Naive thymus-derived CD8-positive, alpha-beta T cell (primary cell): Measurements from ENCODE around the gene VSIG8. TPM values are rescaled to one million over a fixed set of nuclear protein-coding genes. Genes with fewer than 3 reads are reported as not detected.
A peak's percentile ranks its signal among the peaks of the same experiment; 100 is the strongest.

Experiments
- ATAC-seq, 2 donors: fragments of 150-1000 bp; cut with Tn5 transposase in 1 of 2; sonication (Bioruptor Pico), chemical (Tn5 transposase) in 1 of 2; 1 replicate in 1 of 2; 2 replicates in 1 of 2; pipeline ENCODE4 v1.10.0; 2021; ENCODE audit warnings: mild to moderate bottlenecking in 2 of 2, moderate library complexity in 2 of 2
- POLR2A ChIA-PET: fragments of 350-600 bp; sonication (Branson Sonifier 250); formaldehyde crosslinking; loops from one replicate; lab custom pipeline; 2021; ENCODE audit warnings: antibody characterized with exemption; lab: Charles Lee
- DNase-seq, 10 donors: peaks; one replicate each; pipeline versions ENCODE4 v3.0.0 to v3.0.0-alpha.2; 2020 to 2022
- H3K27ac Mint-ChIP-seq, 10 donors: one replicate each; pipeline ENCODE4 v1.8.0; 2020 to 2022; ENCODE audit warnings: mild to moderate bottlenecking in 10 of 10, mixed read lengths in 10 of 10, moderate library complexity in 4 of 10, inconsistent platforms in 1 of 10
- H3K27me3 Mint-ChIP-seq, 5 donors: one replicate each; pipeline ENCODE4 v1.8.0; 2021 to 2022; ENCODE audit warnings: mixed read lengths in 5 of 5
- H3K36me3 Mint-ChIP-seq, 3 donors: one replicate each; pipeline ENCODE4 v1.8.0; 2020 to 2022; ENCODE audit warnings: mixed read lengths in 3 of 3, mild to moderate bottlenecking in 2 of 3, inconsistent platforms in 1 of 3
- H3K4me1 Mint-ChIP-seq, 4 donors: one replicate each; pipeline ENCODE4 v1.8.0; 2021 to 2022; ENCODE audit warnings: mixed read lengths in 4 of 4
- H3K4me3 Mint-ChIP-seq, 10 donors: one replicate each; pipeline ENCODE4 v1.8.0; 2020 to 2022; ENCODE audit warnings: mild to moderate bottlenecking in 10 of 10, mixed read lengths in 10 of 10, moderate library complexity in 6 of 10, inconsistent platforms in 1 of 10
- H3K9me3 Mint-ChIP-seq, 9 donors: one replicate each; pipeline ENCODE4 v1.8.0; 2020 to 2022; ENCODE audit warnings: mixed read lengths in 9 of 9, mild to moderate bottlenecking in 3 of 9, inconsistent platforms in 1 of 9, moderate library complexity in 1 of 9
- polyA plus RNA-seq, 3 donors: library from polyadenylated mRNA; unstranded; fragments of 300-500 nt; fragmentation: Illumina TruSeq; gene quantifications; one replicate each; pipeline ENCODE4 v1.2.3, GENCODE V29; 2021
- total RNA-seq, 8 experiments: library from RNA in 2 of 8; stranded (reverse) in 2 of 8; gene quantifications; one replicate each; pipeline ENCODE4 v1.2.3 and lab custom pipeline; 2021 to 2026

Gene VSIG8
- total and polyA plus RNA-seq, 5 experiments from 2014 or later, result not detected

DNA sequence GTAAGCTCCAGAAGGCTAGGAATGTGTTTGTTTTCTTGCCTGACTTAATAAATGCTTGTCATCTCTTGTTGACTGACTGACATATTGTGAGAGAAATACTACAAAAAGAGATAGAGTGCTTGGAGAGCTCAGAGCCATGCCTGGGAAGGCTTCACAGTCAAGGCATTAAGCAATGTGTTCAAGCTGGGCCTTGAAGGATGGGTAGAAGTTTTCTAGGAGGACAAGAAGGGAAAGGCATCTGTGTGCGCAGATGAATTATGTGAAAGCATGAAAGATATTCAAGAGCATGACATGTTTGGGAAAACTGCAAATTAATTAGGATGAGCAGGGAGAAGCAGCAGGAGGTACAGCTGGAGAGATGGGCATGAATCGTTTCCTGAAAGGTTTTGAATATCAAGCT lies 30.1 kb downstream of the VSIG8 start:
- Mint-ChIP-seq H3K36me3 (peaks cover 15 to 29% (median 15%) of the 10 kb centered on the region in 3 donors), H3K9me3 (peaks cover 0 to 23% (median 9%) of the 10 kb centered on the region in 9 donors), H3K27me3 (no peaks in the 10 kb centered on the region), H3K4me3 (no peak overlapping the region), H3K4me1 (peaks cover 11 to 31% (median 27%) of the 10 kb centered on the region in 4 donors), H3K27ac (peak overlapping the region in 1 of 10 donors; percentile 49)
- ATAC-seq (no peak), DNase-seq (no peak)
- POLR2A ChIA-PET, result no interaction called here

DNA sequence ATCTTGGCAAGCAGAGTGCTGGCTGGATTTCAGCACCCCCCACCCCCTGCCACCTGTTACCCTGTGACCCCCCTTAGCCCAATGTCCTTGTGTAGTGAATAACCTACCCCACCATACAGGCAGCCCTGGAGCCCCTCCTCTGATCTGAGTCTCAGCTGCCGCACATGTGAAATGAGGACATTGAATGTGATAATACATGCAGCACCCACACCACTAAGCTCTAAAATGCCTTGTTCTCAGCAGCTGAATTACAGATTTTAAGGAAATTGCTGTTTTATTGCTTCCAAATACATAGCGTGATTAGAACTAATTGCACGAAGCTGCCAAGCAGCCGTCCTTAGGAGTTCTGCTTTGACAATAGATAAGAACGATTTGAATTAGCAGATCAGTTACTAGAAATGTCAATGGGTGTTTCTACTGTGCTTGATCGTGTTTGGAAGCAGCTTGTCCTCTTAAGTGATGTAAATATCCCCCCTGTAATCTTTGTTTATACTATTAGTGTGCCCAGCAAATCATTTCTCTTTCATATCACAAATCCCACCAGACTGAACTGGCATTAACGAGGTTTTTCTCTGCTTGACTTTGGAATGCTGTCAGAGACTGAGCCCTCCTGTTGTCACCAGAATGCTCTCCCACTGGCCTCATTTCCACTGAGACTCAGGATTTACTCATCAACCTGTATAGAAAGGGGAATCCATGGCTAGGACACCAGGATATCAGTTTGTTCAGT lies 30.9 kb downstream of the VSIG8 start:
- POLR2A ChIA-PET, result no interaction called here
- DNase-seq, result no peak
- no peak for ATAC-seq
- Mint-ChIP-seq H3K27me3 (no peaks in the 10 kb centered on the region), H3K9me3 (peaks cover 0 to 30% (median 9%) of the 10 kb centered on the region in 9 donors), H3K4me1 (peaks cover 18 to 38% (median 34%) of the 10 kb centered on the region in 4 donors), H3K4me3 (no peak overlapping the region), H3K36me3 (peaks cover 8 to 24% (median 15%) of the 10 kb centered on the region in 3 donors), H3K27ac (peak overlapping the region in 1 of 10 donors; percentile 12)

DNA sequence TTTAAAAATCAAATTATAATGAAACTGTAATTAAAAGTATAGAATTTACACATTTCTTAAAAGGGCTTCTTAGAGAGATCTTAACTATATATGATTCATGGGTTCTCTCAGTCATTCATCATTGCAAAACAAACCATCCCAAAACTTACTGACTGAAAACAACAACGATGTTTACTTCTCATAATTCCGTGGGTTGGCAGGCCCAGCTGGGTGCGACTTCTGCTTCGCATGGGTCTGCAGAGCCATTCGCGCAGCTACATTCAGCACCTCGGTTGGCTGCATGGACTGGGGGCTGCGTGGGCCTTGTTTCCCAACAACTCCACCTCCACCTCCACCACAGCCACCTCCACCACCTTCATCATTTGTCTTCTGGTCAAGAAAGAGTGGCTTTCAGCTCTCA lies 31.7 kb downstream of the VSIG8 start:
- ATAC-seq, result no peak
- no peak overlapping the region for H3K4me3 Mint-ChIP-seq
- peaks cover 4 to 17% (median 15%) of the 10 kb centered on the region in 3 donors for H3K36me3 Mint-ChIP-seq

DNA sequence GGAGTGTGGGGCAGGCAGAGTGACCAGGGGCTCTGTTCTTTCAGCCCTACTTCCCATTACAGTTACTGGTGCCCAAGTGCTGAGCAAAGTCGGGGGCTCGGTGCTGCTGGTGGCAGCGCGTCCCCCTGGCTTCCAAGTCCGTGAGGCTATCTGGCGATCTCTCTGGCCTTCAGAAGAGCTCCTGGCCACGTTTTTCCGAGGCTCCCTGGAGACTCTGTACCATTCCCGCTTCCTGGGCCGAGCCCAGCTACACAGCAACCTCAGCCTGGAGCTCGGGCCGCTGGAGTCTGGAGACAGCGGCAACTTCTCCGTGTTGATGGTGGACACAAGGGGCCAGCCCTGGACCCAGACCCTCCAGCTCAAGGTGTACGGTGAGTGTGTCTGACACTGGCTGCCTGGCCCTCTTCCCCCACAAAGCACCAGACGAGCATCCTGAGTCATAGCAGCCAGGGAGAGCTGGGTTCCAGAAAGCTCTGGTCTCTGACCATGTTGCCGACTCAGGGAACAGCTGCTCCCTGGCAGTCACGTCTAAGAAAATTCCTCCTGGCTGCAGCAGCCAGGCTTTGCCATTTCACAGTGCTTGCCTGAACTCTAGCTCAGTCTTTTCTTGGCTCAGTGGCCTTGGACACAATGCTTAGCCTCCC lies 32.5 kb downstream of the VSIG8 start:
- DNase-seq (no peak), ATAC-seq (no peak)
- H3K9me3 Mint-ChIP-seq, result peaks cover 0 to 35% (median 9%) of the 10 kb centered on the region in 9 donors
- H3K4me3 Mint-ChIP-seq, result peak overlapping the region in 1 of 10 donors; percentile 45
- peak overlapping the region in 1 of 10 donors; percentile 53 for H3K27ac Mint-ChIP-seq
- H3K27me3 Mint-ChIP-seq, result no peaks in the 10 kb centered on the region
- POLR2A ChIA-PET, result no interaction called here
- peaks cover 33 to 54% (median 51%) of the 10 kb centered on the region in 4 donors for H3K4me1 Mint-ChIP-seq
- peaks cover 0 to 15% (median 15%) of the 10 kb centered on the region in 3 donors for H3K36me3 Mint-ChIP-seq

More for the DNA sequence above, 31.7 kb downstream of the VSIG8 start:
- Mint-ChIP-seq H3K4me1 (peaks cover 27 to 47% (median 43%) of the 10 kb centered on the region in 4 donors), H3K27me3 (no peaks in the 10 kb centered on the region), H3K9me3 (peaks cover 0 to 35% (median 9%) of the 10 kb centered on the region in 9 donors), H3K27ac (peak overlapping the region in 1 of 10 donors; percentile 14)
- POLR2A ChIA-PET, result no interaction called here
- no peak for DNase-seq

DNA sequence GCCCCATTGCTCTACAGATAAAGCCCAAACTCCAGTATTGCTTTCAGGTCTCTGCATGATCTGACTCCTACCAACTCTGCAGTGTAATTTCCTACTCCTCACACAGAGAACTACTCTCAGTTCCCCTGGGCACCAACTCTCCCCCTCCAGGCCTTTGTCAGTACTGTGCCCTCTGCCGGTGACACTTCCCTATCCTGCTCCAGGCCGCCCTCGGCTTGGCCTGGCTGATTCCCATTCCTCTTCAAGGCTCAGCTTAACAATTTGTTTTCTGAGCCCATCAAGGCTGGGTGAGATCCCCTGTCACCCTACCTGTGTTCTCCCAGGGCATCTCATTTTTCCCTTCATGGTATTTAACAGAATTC lies 33.2 kb downstream of the VSIG8 start:
- peaks cover 40 to 61% (median 58%) of the 10 kb centered on the region in 4 donors for H3K4me1 Mint-ChIP-seq
- peak overlapping the region in 4 of 10 donors; percentile 42 to 67 (median 48) for H3K27ac Mint-ChIP-seq
- POLR2A ChIA-PET, result no interaction called here
- DNase-seq (no peak), ATAC-seq (no peak)
- no peaks in the 10 kb centered on the region for H3K27me3 Mint-ChIP-seq
- H3K36me3 Mint-ChIP-seq, result peaks cover 0 to 15% (median 15%) of the 10 kb centered on the region in 3 donors
- peak overlapping the region in 6 of 10 donors; percentile 1 to 64 (median 43) for H3K4me3 Mint-ChIP-seq
- peaks cover 0 to 35% (median 9%) of the 10 kb centered on the region in 9 donors for H3K9me3 Mint-ChIP-seq

DNA sequence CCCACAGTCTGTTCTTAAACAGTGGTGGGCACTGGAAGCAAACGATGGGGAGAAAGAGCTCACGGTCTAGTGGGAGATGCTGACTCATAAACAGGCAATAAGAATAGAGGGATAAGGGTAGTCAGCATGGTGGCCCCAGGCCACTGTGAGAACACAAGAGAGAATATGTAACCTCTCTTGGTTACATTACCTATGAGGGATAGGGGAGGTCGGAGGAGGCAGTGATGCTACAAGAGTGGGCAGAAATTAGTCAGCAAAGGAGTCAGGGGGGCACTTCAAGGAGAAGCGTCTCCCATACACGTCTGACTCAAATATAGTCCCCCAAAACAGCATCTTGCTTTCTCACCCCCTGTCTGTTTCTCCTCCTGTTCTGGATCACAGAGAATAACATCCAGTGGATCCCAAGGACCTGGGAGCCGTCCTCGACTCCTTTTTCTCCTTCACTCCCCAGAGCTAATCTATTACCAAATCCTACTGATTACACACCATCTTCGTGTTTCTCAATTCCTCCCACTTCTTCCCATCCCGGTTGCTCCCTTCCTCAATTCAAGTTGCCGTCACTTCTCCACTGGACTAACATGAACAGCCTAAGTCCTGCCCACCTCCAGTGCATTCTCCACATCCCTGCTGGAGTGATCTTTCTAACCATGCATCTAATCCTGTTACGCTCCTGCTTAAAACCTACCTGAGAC lies 33.7 kb downstream of the VSIG8 start:
- Mint-ChIP-seq H3K27me3 (no peaks in the 10 kb centered on the region), H3K4me3 (peak overlapping the region in 7 of 10 donors; percentile 1 to 77 (median 29)), H3K27ac (peak overlapping the region in 5 of 10 donors; percentile 21 to 74 (median 42)), H3K36me3 (peaks cover 0 to 13% (median 13%) of the 10 kb centered on the region in 3 donors), H3K9me3 (peaks cover 0 to 35% (median 9%) of the 10 kb centered on the region in 9 donors), H3K4me1 (peaks cover 40 to 66% (median 62%) of the 10 kb centered on the region in 4 donors)
- POLR2A ChIA-PET, result interaction anchor here (0.9 kb wide), 2 partner anchors 25 to 96 kb away, joined by 3 to 4 read pairs; partner anchors contain the start of gene TAGLN2
- ATAC-seq (no peak), DNase-seq (no peak)

DNA sequence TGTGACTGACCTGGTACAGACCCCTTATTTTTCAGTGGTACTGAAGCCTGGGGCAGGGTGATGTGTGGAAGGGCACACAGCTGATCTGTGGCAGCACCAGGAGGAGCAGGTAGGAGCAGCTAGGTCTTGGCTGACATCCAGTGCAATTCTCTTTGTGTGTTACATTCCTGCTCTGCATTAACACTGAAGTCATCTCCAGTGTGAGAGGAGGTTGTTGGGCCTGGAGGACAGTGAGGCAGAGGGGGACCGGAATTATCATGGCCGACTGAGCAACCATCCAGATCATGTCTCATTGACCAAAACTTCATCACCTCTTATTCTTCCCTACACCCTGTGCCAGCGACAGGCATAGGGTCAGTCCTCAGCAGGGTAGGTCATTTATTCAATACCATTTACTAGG lies 34.3 kb downstream of the VSIG8 start:
- Mint-ChIP-seq H3K9me3 (peaks cover 0 to 35% (median 9%) of the 10 kb centered on the region in 9 donors), H3K27ac (peak overlapping the region in 2 of 10 donors; percentile 59 to 74), H3K4me1 (peaks cover 44 to 71% (median 66%) of the 10 kb centered on the region in 4 donors), H3K4me3 (peak overlapping the region in 6 of 10 donors; percentile 18 to 77 (median 34)), H3K27me3 (no peaks in the 10 kb centered on the region), H3K36me3 (peaks cover 0 to 11% (median 11%) of the 10 kb centered on the region in 3 donors)
- ATAC-seq, result no peak
- no peak for DNase-seq
- POLR2A ChIA-PET, result interaction anchor here (0.9 kb wide), 2 partner anchors 25 to 97 kb away, joined by 3 to 4 read pairs; partner anchors contain the start of gene TAGLN2

DNA sequence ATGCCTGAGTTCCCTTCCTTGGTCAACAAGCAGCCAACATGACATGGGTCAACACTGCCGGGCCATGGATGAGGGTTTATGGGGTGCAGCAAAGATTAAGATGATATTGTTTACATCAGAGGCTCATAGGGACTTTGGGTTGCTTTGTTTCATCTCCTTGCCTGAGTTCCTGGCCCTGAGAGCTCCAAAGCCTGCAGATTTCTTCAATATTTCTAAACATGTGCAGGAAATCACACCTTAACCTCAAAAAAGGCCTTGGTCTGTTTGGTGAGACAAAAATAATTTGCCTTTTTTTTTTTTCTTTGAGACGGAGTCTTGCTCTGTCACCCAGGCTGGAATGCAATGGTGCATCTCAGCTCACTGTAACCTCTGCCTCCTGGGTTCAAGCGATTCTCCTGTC lies 34.9 kb downstream of the VSIG8 start:
- DNase-seq (peak in 2 of 10 donors; percentile 21 to 49), ATAC-seq (no peak)
- H3K36me3 Mint-ChIP-seq, result peaks cover 0 to 11% (median 11%) of the 10 kb centered on the region in 3 donors
- H3K27me3 Mint-ChIP-seq, result no peaks in the 10 kb centered on the region
- H3K4me3 Mint-ChIP-seq, result peak overlapping the region in 9 of 10 donors; percentile 1 to 77 (median 52)
- POLR2A ChIA-PET, result interaction anchor here (0.6 to 1.1 kb wide), 4 partner anchors 10 to 45 kb away, joined by 3 to 5 read pairs (median 4); no protein-coding TSS in a partner anchor
- peaks cover 46 to 76% (median 68%) of the 10 kb centered on the region in 4 donors for H3K4me1 Mint-ChIP-seq
- peaks cover 0 to 35% (median 9%) of the 10 kb centered on the region in 9 donors for H3K9me3 Mint-ChIP-seq
- H3K27ac Mint-ChIP-seq, result peak overlapping the region in 6 of 10 donors; percentile 8 to 80 (median 72)

DNA sequence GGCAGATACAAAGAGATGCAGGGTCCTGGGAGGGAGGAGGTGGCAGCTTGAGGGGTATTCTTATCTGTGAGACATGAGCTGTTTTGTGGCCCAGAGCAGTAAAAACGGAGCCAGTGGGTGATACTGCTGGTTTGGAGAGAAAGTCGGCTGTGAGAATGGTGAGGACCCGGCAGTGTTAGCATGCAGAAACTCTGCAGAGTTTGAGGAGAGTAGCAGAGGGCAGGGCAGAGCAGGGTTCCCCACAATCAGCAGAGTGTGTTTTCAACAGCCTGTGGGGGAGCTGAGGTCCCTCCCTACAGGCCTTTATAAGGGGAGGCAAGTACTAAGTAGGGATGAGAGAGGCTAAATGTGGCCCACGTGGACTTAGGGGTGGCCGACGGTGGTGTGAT lies 35.4 kb downstream of the VSIG8 start:
- POLR2A ChIA-PET, result interaction anchor here (0.6 to 1.4 kb wide), 4 partner anchors 11 to 46 kb away, joined by 3 to 6 read pairs (median 4); no protein-coding TSS in a partner anchor
- no peaks in the 10 kb centered on the region for H3K27me3 Mint-ChIP-seq

DNA sequence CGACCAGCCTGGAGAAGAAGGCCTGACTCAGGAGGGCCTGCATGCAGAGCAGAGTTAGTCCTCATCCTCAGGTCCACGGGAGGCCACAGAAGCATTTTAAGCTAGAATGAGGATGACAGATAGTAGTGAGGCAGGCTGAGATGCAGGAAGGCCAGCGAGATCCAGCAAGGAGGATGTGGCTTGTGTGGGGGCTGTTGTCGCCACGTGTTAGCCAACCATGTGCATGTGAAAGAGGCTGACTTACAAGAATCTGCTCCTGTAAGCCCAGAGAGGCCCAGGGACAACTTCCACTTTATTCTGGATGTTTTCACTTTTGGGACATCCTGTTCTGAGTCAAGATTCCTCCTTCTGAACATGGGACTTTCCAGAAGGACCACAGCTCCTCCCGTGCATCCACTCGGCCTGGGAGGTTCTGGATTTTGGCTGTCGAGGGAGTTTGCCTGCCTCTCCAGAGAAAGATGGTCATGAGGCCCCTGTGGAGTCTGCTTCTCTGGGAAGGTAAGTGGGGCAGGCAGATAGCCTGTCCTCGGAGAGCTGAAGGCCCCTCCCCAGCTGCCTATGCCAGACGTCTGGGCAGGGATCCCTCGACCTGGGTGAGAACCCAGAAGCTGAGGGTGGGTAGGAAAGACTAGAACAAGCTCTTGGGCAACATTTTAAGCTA lies 35.9 kb downstream of the VSIG8 start, which contains the start of gene SLAMF8:
SLAMF8 (plus strand) TSS at position 433 of the 661 bp plus-strand sequence; CDS start at position 459, 26 bp downstream.
- Mint-ChIP-seq H3K4me1 (peaks cover 48 to 85% (median 71%) of the 10 kb centered on the region in 4 donors), H3K27ac (peak within 1 kb of the TSS; percentile 54 to 90 (median 77)), H3K36me3 (peaks cover 0 to 11% (median 11%) of the 10 kb centered on the region in 3 donors), H3K27me3 (no peaks in the 10 kb centered on the region), H3K4me3 (peak within 1 kb of the TSS; percentile 31 to 77 (median 64)), H3K9me3 (peaks cover 0 to 35% (median 9%) of the 10 kb centered on the region in 9 donors)
- POLR2A ChIA-PET, result interaction anchor here (0.6 to 1.4 kb wide), 4 partner anchors 13 to 99 kb away, joined by 3 to 6 read pairs (median 4); partner anchors contain the start of gene TAGLN2
- DNase-seq, result peak in 8 of 10 donors; percentile 2 to 70 (median 34)
- ATAC-seq, result peak; percentile 75 to 86

More for the DNA sequence above, 35.4 kb downstream of the VSIG8 start:
- Mint-ChIP-seq H3K9me3 (peaks cover 0 to 35% (median 9%) of the 10 kb centered on the region in 9 donors), H3K4me1 (peaks cover 48 to 81% (median 69%) of the 10 kb centered on the region in 4 donors), H3K36me3 (peaks cover 0 to 11% (median 11%) of the 10 kb centered on the region in 3 donors), H3K27ac (peak overlapping the region; percentile 54 to 90 (median 77)), H3K4me3 (peak overlapping the region; percentile 31 to 77 (median 64))
- ATAC-seq (no peak), DNase-seq (no peak)

DNA sequence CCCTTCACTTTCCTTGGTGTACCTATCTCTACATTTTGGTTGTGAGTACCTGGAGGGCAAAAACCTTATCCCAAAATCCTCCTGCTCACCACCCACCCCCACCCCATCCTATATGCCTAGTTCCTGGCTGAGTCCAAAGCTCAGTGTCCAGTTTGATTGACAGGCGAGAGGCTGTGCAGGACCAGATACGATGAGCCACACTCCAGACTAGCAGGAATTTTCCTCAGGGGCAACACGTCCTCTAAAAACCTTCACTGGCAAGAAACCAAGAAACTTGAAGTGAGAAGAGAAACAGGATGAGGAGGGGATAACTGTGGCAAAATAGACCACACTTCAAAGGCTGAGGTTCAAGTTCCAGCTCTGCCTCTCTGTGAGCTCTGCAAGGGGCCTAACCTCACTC lies 36.9 kb downstream of the VSIG8 start:
- peaks cover 0 to 11% (median 11%) of the 10 kb centered on the region in 3 donors for H3K36me3 Mint-ChIP-seq
- peak overlapping the region; percentile 54 to 81 (median 76) for H3K27ac Mint-ChIP-seq
- peak overlapping the region; percentile 3 to 77 (median 64) for H3K4me3 Mint-ChIP-seq
- no peaks in the 10 kb centered on the region for H3K27me3 Mint-ChIP-seq
- ATAC-seq (peak in 1 of 2 donors; percentile 16), DNase-seq (no peak)
- H3K9me3 Mint-ChIP-seq, result peaks cover 0 to 35% (median 9%) of the 10 kb centered on the region in 9 donors
- POLR2A ChIA-PET, result interaction anchor here (1.3 kb wide), 1 partner anchor 97 kb away, joined by 5 read pairs; no protein-coding TSS in a partner anchor
- peaks cover 48 to 85% (median 73%) of the 10 kb centered on the region in 4 donors for H3K4me1 Mint-ChIP-seq
